NB4 (cell line): Measurements from ENCODE around the gene CD200.
"Not testable (repeated sequence)": the region's sequence is repeated elsewhere in the genome, so short reads cannot be mapped to it uniquely, and the experiment has no call there.

Experiments
- DNase-seq: peaks from one replicate; pipeline ENCODE4 v3.0.0; 2010; ENCODE audit warnings: low read depth
- H3K4me3 ChIP-seq: one replicate; pipeline ENCODE4 v1.5.1; 2011; ENCODE audit warnings: mild to moderate bottlenecking, low read depth, low read length, moderate library complexity
- MYC ChIP-seq: IDR thresholded peaks from 2 replicates; pipeline ENCODE4 v1.6.1; 2011; ENCODE audit warnings: low read depth, low read length
- POLR2A ChIP-seq: IDR thresholded peaks from 2 replicates; pipeline ENCODE4 v1.6.1; 2011; ENCODE audit warnings: mild to moderate bottlenecking; ENCODE audit not compliant: insufficient read length; ENCODE audit errors: extremely low read depth
- TF ChIP-seq, protein P1 (sequence below): IDR thresholded peaks from one replicate; pipeline ENCODE4 v1.5.1; 2012; ENCODE audit warnings: low read depth, low read length
- TF ChIP-seq, protein P2 (sequence below): IDR thresholded peaks from 2 replicates; pipeline ENCODE4 v1.6.1; 2011; ENCODE audit warnings: low read depth, low read length

CD200 gene

DNA sequence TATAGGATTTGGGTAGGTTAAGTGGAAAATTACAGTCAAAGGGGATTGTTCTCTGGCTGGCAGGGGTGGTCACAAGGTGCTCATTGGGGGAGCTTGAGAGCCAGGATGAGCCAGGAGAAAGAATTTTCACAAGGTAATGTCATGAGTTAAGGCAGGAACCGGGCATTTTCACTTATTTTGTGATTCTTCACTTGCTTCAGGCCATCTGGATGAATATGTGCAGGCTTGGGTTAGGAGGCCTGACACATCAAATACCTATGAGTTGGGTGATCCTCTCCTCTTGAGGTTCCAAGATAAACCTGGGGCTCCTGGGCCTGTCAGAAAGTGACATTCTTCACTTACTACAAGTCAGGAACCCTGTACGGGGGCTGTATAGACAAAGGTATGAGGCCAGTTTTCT lies 68.7 kb downstream of the CD200 start:
- no peak overlapping the region for H3K4me3 ChIP-seq
- DNase-seq, result no peak
- TF ChIP-seq, protein P1, sequence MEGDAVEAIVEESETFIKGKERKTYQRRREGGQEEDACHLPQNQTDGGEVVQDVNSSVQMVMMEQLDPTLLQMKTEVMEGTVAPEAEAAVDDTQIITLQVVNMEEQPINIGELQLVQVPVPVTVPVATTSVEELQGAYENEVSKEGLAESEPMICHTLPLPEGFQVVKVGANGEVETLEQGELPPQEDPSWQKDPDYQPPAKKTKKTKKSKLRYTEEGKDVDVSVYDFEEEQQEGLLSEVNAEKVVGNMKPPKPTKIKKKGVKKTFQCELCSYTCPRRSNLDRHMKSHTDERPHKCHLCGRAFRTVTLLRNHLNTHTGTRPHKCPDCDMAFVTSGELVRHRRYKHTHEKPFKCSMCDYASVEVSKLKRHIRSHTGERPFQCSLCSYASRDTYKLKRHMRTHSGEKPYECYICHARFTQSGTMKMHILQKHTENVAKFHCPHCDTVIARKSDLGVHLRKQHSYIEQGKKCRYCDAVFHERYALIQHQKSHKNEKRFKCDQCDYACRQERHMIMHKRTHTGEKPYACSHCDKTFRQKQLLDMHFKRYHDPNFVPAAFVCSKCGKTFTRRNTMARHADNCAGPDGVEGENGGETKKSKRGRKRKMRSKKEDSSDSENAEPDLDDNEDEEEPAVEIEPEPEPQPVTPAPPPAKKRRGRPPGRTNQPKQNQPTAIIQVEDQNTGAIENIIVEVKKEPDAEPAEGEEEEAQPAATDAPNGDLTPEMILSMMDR, result no peak
- TF ChIP-seq, protein P2, sequence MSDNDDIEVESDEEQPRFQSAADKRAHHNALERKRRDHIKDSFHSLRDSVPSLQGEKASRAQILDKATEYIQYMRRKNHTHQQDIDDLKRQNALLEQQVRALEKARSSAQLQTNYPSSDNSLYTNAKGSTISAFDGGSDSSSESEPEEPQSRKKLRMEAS, result no peak
- TF ChIP-seq MYC (no peak), POLR2A (no peak)

DNA sequence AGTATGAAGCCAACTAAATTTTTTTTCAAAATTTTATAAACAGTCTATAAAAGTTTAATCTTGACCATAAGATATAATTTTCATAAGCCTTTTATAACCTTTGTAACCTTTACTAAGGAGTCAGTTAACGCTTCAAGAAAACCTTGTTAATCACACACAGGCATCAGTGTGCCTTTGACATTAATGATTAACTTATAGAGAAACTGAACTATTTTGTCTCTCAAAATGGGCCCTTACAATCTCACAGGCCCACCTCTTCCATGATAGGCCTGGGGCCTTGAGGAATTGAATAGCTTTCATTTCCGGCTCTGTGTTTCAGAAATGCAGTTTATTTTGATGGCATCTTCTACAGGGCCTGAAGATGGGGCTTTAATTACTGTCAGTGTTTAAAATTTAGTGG lies 70.1 kb downstream of the CD200 start:
- no peak overlapping the region for H3K4me3 ChIP-seq
- TF ChIP-seq, protein P1, result no peak
- no peak for TF ChIP-seq POLR2A
- TF ChIP-seq MYC, result no peak
- TF ChIP-seq, protein P2, result no peak
- DNase-seq, result no peak

DNA sequence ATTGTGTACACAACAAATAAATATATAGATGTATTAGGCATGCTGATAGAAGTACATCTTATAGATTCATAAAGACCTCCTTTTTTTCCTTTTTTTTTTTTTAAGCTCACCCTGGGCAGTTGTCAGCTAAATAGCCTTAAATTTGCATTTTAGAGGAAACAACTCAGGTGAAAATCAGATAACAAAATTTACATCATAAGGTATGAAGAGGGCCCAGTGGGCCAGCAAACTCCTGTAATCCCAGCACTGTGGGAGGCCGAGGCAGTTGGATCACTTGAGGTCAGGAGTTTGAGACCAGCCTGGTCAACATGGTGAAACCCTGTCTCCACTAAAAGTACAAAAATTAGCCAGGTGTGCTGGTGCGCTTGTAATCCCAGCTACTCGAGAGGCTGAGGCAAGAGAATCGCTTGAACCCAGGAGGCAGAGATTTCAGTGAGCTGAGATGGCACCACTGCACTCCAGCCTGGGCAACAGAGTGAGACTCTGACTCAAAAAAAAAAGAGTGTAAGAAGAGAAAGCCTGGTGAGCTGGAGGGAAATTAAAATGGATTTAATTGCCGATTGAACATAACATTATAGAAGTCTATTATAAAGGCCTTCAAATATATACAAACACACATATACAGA lies 72.1 kb downstream of the CD200 start:
- H3K4me3 ChIP-seq, DNase-seq: not testable (repeated sequence)

DNA sequence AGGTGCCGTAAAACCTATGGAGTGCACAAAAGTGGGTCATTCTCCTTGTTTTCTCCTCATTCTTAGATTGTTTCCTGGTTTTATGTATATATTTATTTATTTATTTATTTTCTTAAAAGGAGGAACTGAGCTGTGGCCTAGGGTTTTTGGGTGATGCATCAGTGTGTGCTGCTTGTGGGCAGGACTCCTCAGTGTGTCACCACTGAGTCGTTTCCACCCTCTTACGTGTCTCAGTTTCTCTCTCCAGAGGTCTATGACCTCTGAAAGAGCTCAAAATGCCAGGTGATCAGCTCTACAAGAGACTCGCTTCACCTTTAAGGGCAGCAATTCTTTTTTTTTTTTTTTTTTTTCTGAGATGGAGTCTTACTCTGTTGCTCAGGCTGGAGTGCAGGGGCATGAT lies 72.9 kb downstream of the CD200 start:
- DNase-seq, result peak; percentile 43
- H3K4me3 ChIP-seq, result no peak overlapping the region
- TF ChIP-seq, protein P1, result no peak

DNA sequence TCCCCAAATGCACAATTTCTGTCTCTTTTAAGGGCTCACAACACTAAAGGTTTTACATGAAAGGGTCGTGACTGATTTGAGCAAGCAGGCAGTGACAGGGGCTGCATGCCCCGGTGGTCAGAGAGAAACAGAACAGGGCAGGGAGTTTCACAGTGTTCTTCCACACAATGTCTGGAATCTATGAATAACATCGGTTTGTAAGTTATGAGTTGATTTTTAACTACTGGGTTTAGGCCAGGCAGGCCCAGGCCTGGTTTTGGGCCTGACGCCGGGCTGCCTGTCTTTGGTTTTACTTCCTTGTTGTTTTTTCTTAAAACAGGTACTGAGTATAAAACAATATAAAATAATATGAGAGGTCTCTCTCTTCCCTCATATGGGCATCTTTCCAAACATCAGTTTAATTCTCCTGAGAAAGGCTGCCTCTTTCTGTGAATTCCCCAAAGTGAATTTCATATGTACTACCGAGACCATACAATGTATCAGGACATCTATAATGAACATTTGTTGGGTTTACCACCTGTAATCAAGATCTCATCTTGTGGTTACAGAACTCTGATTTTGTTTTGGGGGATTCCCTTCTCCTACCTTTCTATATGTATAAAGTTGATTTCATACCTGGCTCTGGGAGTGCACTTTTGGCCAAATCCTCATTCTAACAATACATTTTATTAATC lies 74.4 kb downstream of the CD200 start:
- TF ChIP-seq, protein P1, result no peak
- TF ChIP-seq MYC (no peak), POLR2A (no peak)
- TF ChIP-seq, protein P2, result no peak
- H3K4me3 ChIP-seq, result no peak overlapping the region
- DNase-seq, result no peak

DNA sequence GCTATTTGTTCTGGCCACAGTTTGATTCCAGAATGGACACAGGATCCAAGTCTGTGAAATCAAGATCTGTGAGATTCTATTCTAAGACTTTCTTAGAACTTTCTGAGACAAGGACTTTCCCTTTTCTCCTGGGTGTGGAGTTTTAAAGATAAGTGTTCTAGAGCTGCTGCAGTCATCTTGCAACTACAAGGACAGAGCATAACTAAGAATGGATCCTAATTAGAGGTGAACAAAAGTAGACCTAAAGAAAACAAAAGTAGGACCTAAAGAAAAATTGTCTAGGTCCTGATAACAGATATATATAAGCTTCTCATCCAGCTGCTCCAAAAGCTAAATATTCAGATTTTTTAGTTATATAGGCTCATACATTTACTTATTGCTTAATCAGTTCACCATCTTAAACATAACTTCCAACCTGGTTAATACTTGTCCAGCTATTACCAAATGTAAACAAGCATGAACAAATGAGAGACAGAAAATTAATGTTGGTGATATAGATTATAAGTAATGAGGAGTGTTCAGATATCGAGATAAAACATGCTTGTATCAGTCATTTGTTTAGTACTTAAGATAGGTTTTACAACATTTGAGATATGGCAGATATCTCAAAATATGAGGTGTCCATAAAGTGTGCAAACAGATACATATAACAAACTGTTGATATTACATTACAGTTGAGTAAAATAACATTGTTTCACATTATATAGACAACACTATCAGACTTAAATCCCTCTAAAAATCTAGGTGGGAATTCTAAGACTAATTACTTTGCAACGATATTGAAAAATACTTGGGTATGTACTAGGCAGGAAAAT lies 75.1 kb downstream of the CD200 start:
- TF ChIP-seq, protein P2, result no peak
- TF ChIP-seq MYC (no peak), POLR2A (no peak)
- TF ChIP-seq, protein P1, result no peak
- no peak for DNase-seq
- H3K4me3 ChIP-seq, result no peak overlapping the region
